OCI-LY1 (cell line): ENCODE measurements around the gene FCAR.

ENCODE experiments used
- H2AFZ ChIP-seq: fragments of 200-600 bp; sonication (generic), shearing (Covaris generic); 2 replicates; pipeline ENCODE4 v1.6.0; 2014; ENCODE audit warnings: antibody characterized with exemption, mild to moderate bottlenecking, low read length
- H3F3A ChIP-seq: fragments of 200-600 bp; sonication (generic), shearing (Covaris generic); 2 replicates; pipeline ENCODE4 v1.6.0; 2014; ENCODE audit warnings: mild to moderate bottlenecking, antibody characterized with exemption, low read length, moderate library complexity; ENCODE audit not compliant: insufficient read depth
- H3K27ac ChIP-seq: fragments of 200-600 bp; sonication (generic); 2 replicates; pipeline ENCODE4 v1.5.1; 2014; ENCODE audit warnings: low read length, mixed run types, mild to moderate bottlenecking, low read depth; ENCODE audit not compliant: poor library complexity, severe bottlenecking
- H3K27me3 ChIP-seq: fragments of 200-600 bp; sonication (generic); 2 replicates; pipeline ENCODE4 v1.6.0; 2014; ENCODE audit warnings: antibody characterized with exemption, mild to moderate bottlenecking, low read length, moderate library complexity; ENCODE audit not compliant: insufficient read depth
- H3K36me3 ChIP-seq: fragments of 200-600 bp; sonication (generic); 2 replicates; pipeline ENCODE4 v1.6.1; 2014; ENCODE audit warnings: mild to moderate bottlenecking, antibody characterized with exemption, low read length, moderate library complexity, mixed read lengths; ENCODE audit not compliant: insufficient read depth
- H3K4me1 ChIP-seq: fragments of 200-600 bp; sonication (generic); 2 replicates; pipeline ENCODE4 v1.5.1; 2014; ENCODE audit warnings: mild to moderate bottlenecking, low read length, moderate library complexity; ENCODE audit not compliant: insufficient read depth, severe bottlenecking
- H3K4me2 ChIP-seq: fragments of 200-600 bp; sonication (generic), shearing (Covaris generic); 2 replicates; pipeline ENCODE4 v1.6.1; 2014; ENCODE audit warnings: low read length
- H3K4me3 ChIP-seq: fragments of 200-600 bp; sonication (generic); 2 replicates; pipeline ENCODE4 v1.5.1; 2014; ENCODE audit warnings: low read length, low read depth, mild to moderate bottlenecking, mixed read lengths; ENCODE audit not compliant: poor library complexity, severe bottlenecking
- H3K79me2 ChIP-seq: fragments of 200-600 bp; shearing (Covaris generic); 2 replicates; pipeline ENCODE4 v1.6.1; 2016; ENCODE audit warnings: mixed run types, low read length, mixed read lengths; ENCODE audit not compliant: insufficient read depth
- H3K9ac ChIP-seq: fragments of 200-600 bp; sonication (generic), shearing (Covaris generic); 2 replicates; pipeline ENCODE4 v1.6.1; 2014; ENCODE audit warnings: mild to moderate bottlenecking, low read length, mixed read lengths
- H3K9me2 ChIP-seq: fragments of 200-600 bp; sonication (generic), shearing (Covaris generic); 2 replicates; pipeline ENCODE4 v1.6.1; 2014; ENCODE audit warnings: low read depth, mild to moderate bottlenecking, low read length, mixed read lengths
- H3K9me3 ChIP-seq: fragments of 200-600 bp; shearing (Covaris generic); 2 replicates; pipeline ENCODE4 v1.6.1; 2014; ENCODE audit warnings: low read length, mixed read lengths
- H4K20me1 ChIP-seq: fragments of 200-600 bp; sonication (generic), shearing (Covaris generic); 2 replicates; pipeline ENCODE4 v1.6.0; 2016; ENCODE audit warnings: mild to moderate bottlenecking, low read length; ENCODE audit not compliant: insufficient read depth
- EZH2 ChIP-seq: fragments of 200-600 bp; sonication (generic), shearing (Covaris generic); IDR thresholded peaks from 2 replicates; pipeline ENCODE4 v1.8.0; 2017; ENCODE audit warnings: borderline replicate concordance, mixed run types, mild to moderate bottlenecking, antibody characterized with exemption, low read length, moderate library complexity, mixed read lengths
- TF ChIP-seq, protein P1 (sequence below): fragments of 200-600 bp; sonication (generic), shearing (Covaris generic); IDR thresholded peaks from 2 replicates; pipeline ENCODE4 v1.5.1; 2017; ENCODE audit warnings: mild to moderate bottlenecking, antibody characterized with exemption, low read length, moderate library complexity, mixed read lengths

Gene FCAR

DNA sequence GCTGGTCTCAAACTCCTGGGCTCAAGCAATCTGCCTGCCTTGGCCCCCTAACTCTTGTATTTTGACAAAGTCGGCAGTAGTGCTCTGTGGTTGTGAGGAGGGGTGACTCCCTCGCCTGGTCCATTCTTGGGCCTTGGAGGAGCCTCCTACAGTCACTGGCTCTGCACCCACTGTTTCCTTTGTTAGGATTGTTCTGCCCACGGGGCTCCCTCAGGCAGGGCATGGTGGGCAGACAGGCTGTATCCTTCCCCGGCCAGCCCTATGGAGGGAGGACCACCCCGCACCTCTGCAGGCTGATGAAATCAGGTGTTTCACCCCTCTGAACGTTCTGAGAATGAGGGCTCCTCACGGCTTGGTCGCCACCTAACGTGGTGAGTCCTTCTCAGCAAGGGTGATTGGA lies 9.2 kb downstream of the FCAR start:
- Histone ChIP-seq H3K4me2 (peak overlapping the region; percentile 17; the same call in 1 of the 2 replicates), H3F3A (no peaks in the 10 kb centered on the region), H3K79me2 (no peaks in the 10 kb centered on the region), H3K9me2 (no peaks in the 10 kb centered on the region), H3K4me3 (no peak overlapping the region), H3K36me3 (no peaks in the 10 kb centered on the region), H3K27me3 (no peaks in the 10 kb centered on the region), H3K9me3 (no peaks in the 10 kb centered on the region), H2AFZ (0 out of 2 replicates have a peak overlapping the region, but pooled peaks have one; percentile 50), H4K20me1 (no peaks in the 10 kb centered on the region), H3K4me1 (peaks cover 6% of the 10 kb centered on the region), H3K9ac (no peak overlapping the region), H3K27ac (no peak overlapping the region)
- TF ChIP-seq, protein P1, sequence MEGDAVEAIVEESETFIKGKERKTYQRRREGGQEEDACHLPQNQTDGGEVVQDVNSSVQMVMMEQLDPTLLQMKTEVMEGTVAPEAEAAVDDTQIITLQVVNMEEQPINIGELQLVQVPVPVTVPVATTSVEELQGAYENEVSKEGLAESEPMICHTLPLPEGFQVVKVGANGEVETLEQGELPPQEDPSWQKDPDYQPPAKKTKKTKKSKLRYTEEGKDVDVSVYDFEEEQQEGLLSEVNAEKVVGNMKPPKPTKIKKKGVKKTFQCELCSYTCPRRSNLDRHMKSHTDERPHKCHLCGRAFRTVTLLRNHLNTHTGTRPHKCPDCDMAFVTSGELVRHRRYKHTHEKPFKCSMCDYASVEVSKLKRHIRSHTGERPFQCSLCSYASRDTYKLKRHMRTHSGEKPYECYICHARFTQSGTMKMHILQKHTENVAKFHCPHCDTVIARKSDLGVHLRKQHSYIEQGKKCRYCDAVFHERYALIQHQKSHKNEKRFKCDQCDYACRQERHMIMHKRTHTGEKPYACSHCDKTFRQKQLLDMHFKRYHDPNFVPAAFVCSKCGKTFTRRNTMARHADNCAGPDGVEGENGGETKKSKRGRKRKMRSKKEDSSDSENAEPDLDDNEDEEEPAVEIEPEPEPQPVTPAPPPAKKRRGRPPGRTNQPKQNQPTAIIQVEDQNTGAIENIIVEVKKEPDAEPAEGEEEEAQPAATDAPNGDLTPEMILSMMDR, result no peak
- no peak for TF ChIP-seq EZH2

DNA sequence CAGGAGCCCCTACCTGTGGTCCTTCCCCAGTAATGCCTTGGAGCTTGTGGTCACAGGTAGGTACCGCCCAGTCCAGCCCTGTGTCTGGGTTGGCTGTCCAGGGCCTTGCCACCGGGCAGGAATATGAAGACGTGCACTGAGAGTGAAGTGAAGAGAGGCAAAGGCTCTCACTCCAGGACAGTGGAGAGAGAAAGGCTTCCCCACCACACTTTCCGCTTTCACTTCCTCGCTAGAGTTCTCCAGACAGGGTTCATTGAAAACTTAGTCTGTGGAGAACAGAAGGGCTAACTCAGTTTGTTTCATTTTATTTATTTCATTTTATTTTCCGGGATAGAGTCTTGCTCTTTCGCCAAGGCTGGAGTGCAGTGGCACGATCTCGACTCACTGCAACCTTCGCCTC lies 14.2 kb downstream of the FCAR start:
- H3K27me3 ChIP-seq, result no peaks in the 10 kb centered on the region

DNA sequence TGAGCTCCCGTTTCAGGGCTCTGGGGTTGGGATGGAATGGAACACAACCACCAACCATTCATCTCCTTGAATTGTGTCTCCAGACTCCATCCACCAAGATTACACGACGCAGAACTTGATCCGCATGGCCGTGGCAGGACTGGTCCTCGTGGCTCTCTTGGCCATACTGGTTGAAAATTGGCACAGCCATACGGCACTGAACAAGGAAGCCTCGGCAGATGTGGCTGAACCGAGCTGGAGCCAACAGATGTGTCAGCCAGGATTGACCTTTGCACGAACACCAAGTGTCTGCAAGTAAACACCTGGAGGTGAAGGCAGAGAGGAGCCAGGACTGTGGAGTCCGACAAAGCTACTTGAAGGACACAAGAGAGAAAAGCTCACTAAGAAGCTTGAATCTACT lies 15.5 kb downstream of the FCAR start:
- Histone ChIP-seq H3K9me3 (no peaks in the 10 kb centered on the region), H3K79me2 (no peaks in the 10 kb centered on the region), H4K20me1 (no peaks in the 10 kb centered on the region), H3K4me2 (no peak overlapping the region), H3K27ac (no peak overlapping the region), H3K9ac (no peak overlapping the region), H3K27me3 (no peaks in the 10 kb centered on the region), H3K36me3 (no peaks in the 10 kb centered on the region), H3F3A (no peaks in the 10 kb centered on the region), H2AFZ (no peak overlapping the region), H3K4me3 (no peak overlapping the region), H3K9me2 (no peaks in the 10 kb centered on the region), H3K4me1 (no peaks in the 10 kb centered on the region)
- TF ChIP-seq EZH2, result no peak
- TF ChIP-seq, protein P1, result no peak

More for the DNA sequence above, 14.2 kb downstream of the FCAR start:
- no peaks in the 10 kb centered on the region for H3K9me2 ChIP-seq
- no peaks in the 10 kb centered on the region for H3K36me3 ChIP-seq
- no peak overlapping the region for H3K9ac ChIP-seq
- H2AFZ ChIP-seq, result no peak overlapping the region
- H3K4me2 ChIP-seq, result no peak overlapping the region
- H3K4me3 ChIP-seq, result no peak overlapping the region
- TF ChIP-seq EZH2, result no peak
- TF ChIP-seq, protein P1, result no peak
- H3K9me3 ChIP-seq, result no peaks in the 10 kb centered on the region
- no peak overlapping the region for H3K27ac ChIP-seq
- H3K4me1 ChIP-seq, result peaks cover 1% of the 10 kb centered on the region
- no peaks in the 10 kb centered on the region for H4K20me1 ChIP-seq
- no peaks in the 10 kb centered on the region for H3K79me2 ChIP-seq
- no peaks in the 10 kb centered on the region for H3F3A ChIP-seq
